SK-N-SH (cell line): ENCODE results near the gene SIRT2. TPM values are rescaled to one million over a fixed set of nuclear protein-coding genes. Genes with fewer than 3 reads are reported as not detected.
"Not testable (repeated sequence)": the region's sequence is repeated elsewhere in the genome, so short reads cannot be mapped to it uniquely, and the experiment has no call there.

Experiments used
- CTCF ChIA-PET: fragments of 300-600, 350-600 bp; formaldehyde crosslinking; extraction: SDS; loops from one replicate; lab custom pipeline; 2021; lab: Yijun Ruan, JAX
- POLR2A ChIA-PET: fragments of 350-600 bp; sonication (Branson Sonifier 250); formaldehyde crosslinking; extraction: SDS; loops from one replicate; lab custom pipeline; 2020; ENCODE audit warnings: antibody characterized with exemption, inconsistent platforms; lab: Yijun Ruan, JAX
- DNase-seq: peaks from one replicate; pipeline ENCODE4 v3.0.0; 2012
- H2AFZ ChIP-seq: fragments of 200-600 bp; sonication (generic); 2 replicates; pipeline ENCODE4 v1.8.1; 2016; ENCODE audit warnings: antibody characterized with exemption, mild to moderate bottlenecking, low read depth
- H3F3A ChIP-seq: fragments of 200-600 bp; sonication (generic); replicated peaks from 2 replicates; pipeline ENCODE3; 2016; ENCODE audit warnings: antibody characterized with exemption, mild to moderate bottlenecking; ENCODE audit not compliant: insufficient read depth
- H3K27ac ChIP-seq, 2 experiments: fragments of 200-500 bp in 1 of 2; fragments of 200-600 bp in 1 of 2; sonication (Bioruptor generic) in 1 of 2; sonication (generic), shearing (Covaris generic) in 1 of 2; 2 replicates each; pipeline versions ENCODE4 v1.5.1 to v1.6.1; 2014 to 2016; ENCODE audit warnings: low read depth in 2 of 2, inconsistent platforms in 1 of 2, low read length in 1 of 2, mild to moderate bottlenecking in 1 of 2, mixed read lengths in 1 of 2
- H3K27me3 ChIP-seq: fragments of 200-600 bp; sonication (generic), shearing (Covaris generic); 2 replicates; pipeline ENCODE4 v1.6.1; 2016; ENCODE audit warnings: mixed run types; ENCODE audit not compliant: insufficient read depth
- H3K36me3 ChIP-seq, 2 experiments: fragments of 200-500 bp in 1 of 2; fragments of 200-600 bp in 1 of 2; sonication (Bioruptor generic) in 1 of 2; sonication (generic) in 1 of 2; replicated peaks in 1 of 2; 2 replicates each; pipeline versions ENCODE3 to v1.5.1; 2014 to 2016; ENCODE audit warnings: low read length in 1 of 2, mild to moderate bottlenecking in 1 of 2; ENCODE audit not compliant: insufficient read depth in 2 of 2, control insufficient read depth in 1 of 2
- H3K4me1 ChIP-seq, 2 experiments: fragments of 200-500 bp in 1 of 2; fragments of 200-600 bp in 1 of 2; sonication (Bioruptor generic) in 1 of 2; sonication (generic), shearing (Covaris generic) in 1 of 2; 2 replicates each; pipeline versions ENCODE4 v1.5.1 to v1.6.1; 2014 to 2016; ENCODE audit warnings: low read depth in 1 of 2, low read length in 1 of 2, mixed run types in 1 of 2; ENCODE audit not compliant: insufficient read depth in 2 of 2, control insufficient read depth in 1 of 2
- H3K4me2 ChIP-seq: fragments of 200-600 bp; sonication (generic), shearing (Covaris generic); 2 replicates; pipeline ENCODE4 v1.6.1; 2017; ENCODE audit warnings: mixed run types
- H3K4me3 ChIP-seq, 2 experiments: fragments of 200-500 bp in 1 of 2; fragments of 200-600 bp in 1 of 2; sonication (Bioruptor generic) in 1 of 2; sonication (generic), shearing (Covaris generic) in 1 of 2; 2 replicates each; pipeline versions ENCODE4 v1.5.1 to v1.8.1; 2014 to 2016; ENCODE audit warnings: low read depth in 2 of 2, inconsistent platforms in 1 of 2, low read length in 1 of 2, mild to moderate bottlenecking in 1 of 2, mixed read lengths in 1 of 2, moderate library complexity in 1 of 2
- H3K79me2 ChIP-seq: fragments of 200-600 bp; sonication (generic); 2 replicates; pipeline ENCODE4 v1.8.1; 2017; ENCODE audit warnings: mild to moderate bottlenecking; ENCODE audit not compliant: insufficient read depth
- H3K9ac ChIP-seq: fragments of 200-600 bp; sonication (generic); 2 replicates; pipeline ENCODE4 v1.6.1; 2017; ENCODE audit warnings: mixed run types
- H3K9me2 ChIP-seq: fragments of 200-600 bp; sonication (generic); 2 replicates; pipeline ENCODE4 v1.6.1; 2017; ENCODE audit warnings: mixed run types
- H3K9me3 ChIP-seq: fragments of 200-600 bp; sonication (generic); 2 replicates; pipeline ENCODE4 v1.6.1; 2017; ENCODE audit warnings: mixed run types, mild to moderate bottlenecking, moderate library complexity
- H4K20me1 ChIP-seq: fragments of 200-600 bp; sonication (generic); 2 replicates; pipeline ENCODE4 v1.6.1; 2017; ENCODE audit warnings: mild to moderate bottlenecking, mixed run types; ENCODE audit not compliant: insufficient read depth
- CTCF ChIP-seq: fragments of 200-600 bp; sonication (generic); IDR thresholded peaks from 2 replicates; pipeline ENCODE4 v1.6.1; 2017; ENCODE audit warnings: antibody characterized with exemption, mild to moderate bottlenecking, moderate library complexity
- ELF1 ChIP-seq: IDR thresholded peaks from 2 replicates; pipeline ENCODE4 v1.4.0; 2012
- EP300 ChIP-seq, 2 experiments: IDR thresholded peaks; 2 replicates each; pipeline versions ENCODE4 v1.4.0 to v1.6.1; 2012; ENCODE audit warnings: borderline replicate concordance in 1 of 2, low read depth in 1 of 2, low read length in 1 of 2
- FOXJ3 ChIP-seq: sonication (generic); formaldehyde crosslinking; IDR thresholded peaks from 2 replicates; pipeline ENCODE4 v1.5.1; 2020; ENCODE audit warnings: mild to moderate bottlenecking, missing genetic modification reagents
- FOXM1 ChIP-seq: IDR thresholded peaks from 2 replicates; pipeline ENCODE4 v1.4.0; 2012; ENCODE audit warnings: low read depth, mild to moderate bottlenecking
- GABPA ChIP-seq: IDR thresholded peaks from 2 replicates; pipeline ENCODE4 v1.4.0; 2012; ENCODE audit warnings: low read depth, mild to moderate bottlenecking
- GATA2 ChIP-seq: sonication (generic); formaldehyde crosslinking; IDR thresholded peaks from 2 replicates; pipeline ENCODE4 v1.5.0; 2020; ENCODE audit warnings: mild to moderate bottlenecking, missing genetic modification reagents
- MEF2A ChIP-seq: IDR thresholded peaks from 2 replicates; pipeline ENCODE4 v1.4.0; 2012; ENCODE audit warnings: low read depth, borderline replicate concordance
- NFIC ChIP-seq: IDR thresholded peaks from 2 replicates; pipeline ENCODE4 v1.4.0; 2012; ENCODE audit warnings: borderline replicate concordance
- POLR2AphosphoS5 ChIP-seq: IDR thresholded peaks from 2 replicates; pipeline ENCODE4 v1.6.1; 2012; ENCODE audit warnings: low read depth, low read length
- RCOR1 ChIP-seq: fragments of 150-350 bp; IDR thresholded peaks from 2 replicates; pipeline ENCODE4 v1.6.1; 2017; ENCODE audit warnings: antibody characterized with exemption, low read length
- SIN3A ChIP-seq: IDR thresholded peaks from 2 replicates; pipeline ENCODE4 v1.6.1; 2012; ENCODE audit warnings: low read depth, mild to moderate bottlenecking, low read length, moderate library complexity, borderline replicate concordance
- USF2 ChIP-seq: fragments of 150-350 bp; IDR thresholded peaks from 2 replicates; pipeline ENCODE4 v1.6.1; 2017; ENCODE audit warnings: antibody characterized with exemption, low read length, low read depth, borderline replicate concordance
- YY1 ChIP-seq: IDR thresholded peaks from 2 replicates; pipeline ENCODE4 v1.4.0; 2012; ENCODE audit warnings: low read depth, mild to moderate bottlenecking
- WGBS: methylation state at CpG from one replicate; pipeline ENCODE4 v1.1.6; 2017; ENCODE audit warnings: low lambda C conversion rate; 5-methylcytosine and 5-hydroxymethylcytosine counted together
- polyA plus RNA-seq, 3 experiments: library from polyadenylated mRNA; depleted of rRNA; stranded (reverse); fragments of >200 nt; gene quantifications; 2 replicates each; pipeline ENCODE4 v1.2.3, GENCODE V29; 2012

SIRT2 gene
- polyA plus RNA-seq, 1 of the 3 experiments (the other 2 are of a cell fraction) = 39.3 TPM

- Histone ChIP-seq H3K9ac (no peak overlapping the region), H3K27ac (no peak overlapping the region), H3K27me3 (no peaks in the 10 kb centered on the region), H4K20me1 (no peaks in the 10 kb centered on the region), H3K79me2 (no peaks in the 10 kb centered on the region), H3K4me1 (peaks cover 0 to 12% of the 10 kb centered on the region in 2 experiments; a peak in 1 of 4 replicates), H3K4me3 (no peak overlapping the region), H3K9me2 (no peaks in the 10 kb centered on the region), H3K9me3 (no peaks in the 10 kb centered on the region), H3F3A (no peaks in the 10 kb centered on the region), H2AFZ (no peak overlapping the region), H3K4me2 (no peak overlapping the region), H3K36me3 (no peaks in the 10 kb centered on the region)
- ChIA-PET CTCF (interaction anchor here (0.6 to 5.5 kb wide), 4 partner anchors 12 to 54 kb away, joined by 3 to 39 read pairs (median 5); partner anchors contain the start of genes MRPS12 and SARS2), POLR2A (no interaction called here)
- TF ChIP-seq EP300 (IDR thresholded peaks at IDR 0.05; ENCODE audit: borderline replicate concordance in 1 of 2, low read depth in 1 of 2, low read length in 1 of 2) (no peak), SIN3A (no peak), RCOR1 (no peak), POLR2AphosphoS5 (no peak), USF2 (no peak), FOXJ3 (CRISPR knock-in tag) (no peak), MEF2A (no peak), NFIC (no peak), GATA2 (no peak), YY1 (no peak), ELF1 (no peak), CTCF (no peak), FOXM1 (no peak), GABPA (no peak)
- WGBS = 87% methylated on average over 6 of the region's 6 CpGs
- peak; percentile 21 for DNase-seq
Observed at GRCh38 chr19:38875656-38876395, 23.6 kb downstream of the SIRT2 start.

- H3K27me3 ChIP-seq, H4K20me1 ChIP-seq, H3K9ac ChIP-seq, H3K27ac ChIP-seq, H3K36me3 ChIP-seq, H2AFZ ChIP-seq, H3K4me2 ChIP-seq, H3K9me2 ChIP-seq, H3F3A ChIP-seq, H3K79me2 ChIP-seq, POLR2A ChIA-PET, DNase-seq, H3K4me3 ChIP-seq, H3K9me3 ChIP-seq: not testable (repeated sequence)
- peaks cover 0 to 22% of the 10 kb centered on the region in 2 experiments; a peak in 1 of 4 replicates for H3K4me1 ChIP-seq
- CTCF ChIA-PET = interaction anchor here (0.6 to 5.5 kb wide), 2 partner anchors 14 to 1650 kb away, joined by 4 to 39 read pairs; no protein-coding TSS in a partner anchor
- WGBS = 91% methylated on average over 10 of the region's 10 CpGs
Observed at GRCh38 chr19:38873400-38873799, 26.0 kb downstream of the SIRT2 start.
